ENCODE data around the gene PARP3. TPM values are rescaled to one million over a fixed set of nuclear protein-coding genes. Genes with fewer than 3 reads are reported as not detected.

Gene PARP3
- total and polyA plus RNA-seq, 10 of the 15 experiments (the other 5 are each of a cell fraction or from before 2014, with no cell fraction given) = 2.1 to 31.2 (median 19.5) TPM

- SMC1A ChIA-PET (ENCODE audit: uncharacterized antibody, unreplicated experiment) = interaction anchor here (0.6 to 2.6 kb wide), 10 partner anchors 9 to 952 kb away, joined by 3 to 33 read pairs (median 4); partner anchors contain the start of genes ABHD14A, ABHD14B and RPL29
- Histone ChIP-seq H3K4me3 (peak overlapping the region; percentile 96), H4K20me1 (ENCODE audit: control insufficient read depth, insufficient read depth) (no peaks in the 10 kb centered on the region), H3K4me1 (ENCODE audit: control insufficient read depth, insufficient read depth, low read length) (peaks cover 11% of the 10 kb centered on the region), H3K4me2 (ENCODE audit: control insufficient read depth, insufficient read depth) (peak overlapping the region; percentile 72), H3K9me3 (replicated peaks; ENCODE audit: control insufficient read depth, insufficient read depth, low read length) (no peaks in the 10 kb centered on the region), H3K79me2 (ENCODE audit: control insufficient read depth, insufficient read depth, low read length) (peaks cover 32% of the 10 kb centered on the region), H3K27me3 (replicated peaks in 1 of 2; ENCODE audit: control insufficient read depth in 2 of 2, insufficient read depth in 2 of 2, low read length in 1 of 2) (no peaks in the 10 kb centered on the region), H3K9ac (ENCODE audit: control insufficient read depth, insufficient read depth, low read length) (peak overlapping the region; percentile 82), H3K27ac (ENCODE audit: control insufficient read depth, insufficient read depth) (peak overlapping the region; percentile 65), H2AFZ (ENCODE audit: control insufficient read depth, low read depth, low read length) (no peak overlapping the region), H3K36me3 (ENCODE audit: control insufficient read depth in 2 of 2, insufficient read depth in 2 of 2, low read length in 1 of 2) (peaks cover 9 to 17% of the 10 kb centered on the region in 2 experiments; a peak in 3 of 4 replicates)
- CTCF ChIA-PET = interaction anchor here (0.6 to 4.8 kb wide), 20 partner anchors 14 to 555 kb away, joined by 3 to 79 read pairs (median 4); partner anchors contain the start of genes ABHD14A, ABHD14B, ACY1 and DUSP7
- POLR2A ChIA-PET = interaction anchor here (0.5 to 3.0 kb wide), 6 partner anchors 22 to 214 kb away, joined by 3 to 24 read pairs (median 6); partner anchors contain the start of genes ABHD14A, ABHD14B, ACY1 and RPL29
- intact Hi-C loops (cut with micrococcal nuclease; ENCODE audit: unreplicated experiment) (no loop called here), in situ Hi-C loops (cut with MboI) (no loop called here)
- 23% methylated on average over 13 of the region's 13 CpGs for WGBS (ENCODE audit: insufficient coverage, insufficient replicate concordance, low lambda C conversion rate, missing lambda C conversion rate)
- TSS peak; percentile 79 for BruUV-seq (replicated peaks)
- no peak for DNase-seq (ENCODE audit: low read depth, low spot score)
- no peak for TF ChIP-seq POLR2AphosphoS5 (IDR thresholded peaks at IDR 0.05; ENCODE audit: low read length)
- TF ChIP-seq ZBED1 (IDR thresholded peaks at IDR 0.05; ENCODE audit: borderline replicate concordance) = no peak
- TF ChIP-seq CBX5 (IDR thresholded peaks at IDR 0.05; ENCODE audit: low read depth) = no peak
- no peak for TF ChIP-seq MEF2B (IDR thresholded peaks at IDR 0.05; ENCODE audit: partially characterized antibody, poor library complexity, severe bottlenecking)
- TF ChIP-seq MEF2A (IDR thresholded peaks at IDR 0.05; ENCODE audit: insufficient read depth, low read depth, low read length) = no peak
- TF ChIP-seq HDGF (IDR thresholded peaks at IDR 0.05) = no peak
- TF ChIP-seq STAT1 (conservative IDR thresholded peaks at IDR 0.05) = no peak
- TF ChIP-seq CTCF (IDR thresholded peaks at IDR 0.05 in 2 of 3, conservative IDR thresholded peaks at IDR 0.05 in 1 of 3; ENCODE audit: control insufficient read depth in 2 of 3, extremely low read depth in 1 of 3, insufficient read depth in 1 of 3, low read depth in 3 of 3, low read length in 3 of 3) = no peak
- TF ChIP-seq SIN3A (IDR thresholded peaks at IDR 0.05; ENCODE audit: low read depth, low read length) = no peak
- TF ChIP-seq, protein P1, sequence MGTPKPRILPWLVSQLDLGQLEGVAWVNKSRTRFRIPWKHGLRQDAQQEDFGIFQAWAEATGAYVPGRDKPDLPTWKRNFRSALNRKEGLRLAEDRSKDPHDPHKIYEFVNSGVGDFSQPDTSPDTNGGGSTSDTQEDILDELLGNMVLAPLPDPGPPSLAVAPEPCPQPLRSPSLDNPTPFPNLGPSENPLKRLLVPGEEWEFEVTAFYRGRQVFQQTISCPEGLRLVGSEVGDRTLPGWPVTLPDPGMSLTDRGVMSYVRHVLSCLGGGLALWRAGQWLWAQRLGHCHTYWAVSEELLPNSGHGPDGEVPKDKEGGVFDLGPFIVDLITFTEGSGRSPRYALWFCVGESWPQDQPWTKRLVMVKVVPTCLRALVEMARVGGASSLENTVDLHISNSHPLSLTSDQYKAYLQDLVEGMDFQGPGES (IDR thresholded peaks at IDR 0.05) = no peak
- no peak for TF ChIP-seq ETV6 (conservative IDR thresholded peaks at IDR 0.05 in 1 of 2, IDR thresholded peaks at IDR 0.05 in 1 of 2; ENCODE audit: borderline replicate concordance in 1 of 2, low read depth in 1 of 2)
- ATAC-seq = no peak
- RAD21 ChIA-PET (ENCODE audit: unreplicated experiment) = interaction anchor here (0.6 to 4.2 kb wide), 17 partner anchors 13 to 1380 kb away, joined by 3 to 34 read pairs (median 3); partner anchors contain the start of genes ABHD14A, ABHD14B, ACY1 and DUSP7
- peak; percentile 23 for FAIRE-seq
Measured at GRCh38 chr3:51940648-51941462, 1.3 kb upstream of the PARP3 start.

All from GM12878 (cell line).